Esophagus muscularis mucosa (tissue), 3 donors: ENCODE data around the gene ADK.

Source experiments
- POLR2A ChIP-seq: fragments of 450-650 bp; IDR thresholded peaks from one replicate; pipeline ENCODE4 v1.6.1; 2017; ENCODE audit warnings: antibody characterized with exemption, moderate library complexity, mild to moderate bottlenecking, low read depth
- POLR2AphosphoS5 ChIP-seq, 2 donors: sonication (generic); formaldehyde crosslinking; IDR thresholded peaks; one replicate each; pipeline ENCODE4 v1.6.1; 2017; ENCODE audit warnings: antibody characterized with exemption in 2 of 2
- TF ChIP-seq, protein P1 (sequence below), 3 experiments: fragments of 200-600 bp in 2 of 3; fragments of 450-650 bp in 1 of 3; sonication (generic) in 2 of 3; IDR thresholded peaks; one replicate each; pipeline ENCODE4 v1.5.1; 2017 to 2019; ENCODE audit warnings: antibody characterized with exemption in 3 of 3, mild to moderate bottlenecking in 2 of 3, moderate library complexity in 1 of 3

DNA sequence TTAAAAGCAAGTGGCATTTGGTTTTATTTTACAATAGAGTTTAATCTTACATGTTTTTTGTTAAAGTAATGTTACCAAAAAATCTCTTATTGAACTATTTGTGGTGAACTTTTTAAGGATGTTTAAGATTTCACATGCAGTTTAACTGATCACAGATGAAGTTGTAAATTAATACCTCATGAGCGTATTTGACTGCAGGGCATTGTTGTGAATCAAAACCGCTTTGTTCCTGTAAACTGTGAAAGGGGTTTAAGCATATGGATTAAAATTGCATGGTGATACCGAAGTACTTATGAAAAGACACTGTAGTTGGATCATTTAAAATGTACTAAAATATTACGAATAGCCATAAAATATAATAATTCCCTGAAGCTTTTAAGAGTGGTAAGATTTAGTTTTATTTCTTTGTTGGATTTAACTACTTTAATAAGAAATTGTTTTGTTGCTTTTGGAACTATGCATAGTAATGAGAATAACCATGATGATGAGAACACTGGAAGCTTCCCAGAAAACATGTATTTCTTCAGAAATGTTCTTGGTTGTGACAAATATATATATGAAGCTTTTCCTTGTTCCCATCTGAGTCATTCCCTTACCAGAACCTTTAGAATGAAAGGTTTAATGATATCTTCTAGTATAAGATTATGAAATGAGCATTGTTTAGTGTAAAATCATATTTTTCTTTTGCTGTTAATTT, 131.3 kb downstream of the ADK start:
- TF ChIP-seq, protein P1, sequence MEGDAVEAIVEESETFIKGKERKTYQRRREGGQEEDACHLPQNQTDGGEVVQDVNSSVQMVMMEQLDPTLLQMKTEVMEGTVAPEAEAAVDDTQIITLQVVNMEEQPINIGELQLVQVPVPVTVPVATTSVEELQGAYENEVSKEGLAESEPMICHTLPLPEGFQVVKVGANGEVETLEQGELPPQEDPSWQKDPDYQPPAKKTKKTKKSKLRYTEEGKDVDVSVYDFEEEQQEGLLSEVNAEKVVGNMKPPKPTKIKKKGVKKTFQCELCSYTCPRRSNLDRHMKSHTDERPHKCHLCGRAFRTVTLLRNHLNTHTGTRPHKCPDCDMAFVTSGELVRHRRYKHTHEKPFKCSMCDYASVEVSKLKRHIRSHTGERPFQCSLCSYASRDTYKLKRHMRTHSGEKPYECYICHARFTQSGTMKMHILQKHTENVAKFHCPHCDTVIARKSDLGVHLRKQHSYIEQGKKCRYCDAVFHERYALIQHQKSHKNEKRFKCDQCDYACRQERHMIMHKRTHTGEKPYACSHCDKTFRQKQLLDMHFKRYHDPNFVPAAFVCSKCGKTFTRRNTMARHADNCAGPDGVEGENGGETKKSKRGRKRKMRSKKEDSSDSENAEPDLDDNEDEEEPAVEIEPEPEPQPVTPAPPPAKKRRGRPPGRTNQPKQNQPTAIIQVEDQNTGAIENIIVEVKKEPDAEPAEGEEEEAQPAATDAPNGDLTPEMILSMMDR (IDR thresholded peaks at IDR 0.05): no peak
- no peak for TF ChIP-seq POLR2A
- no peak for TF ChIP-seq POLR2AphosphoS5 (IDR thresholded peaks at IDR 0.05)
